HG02852 (cell line): Measurements from ENCODE around the gene TAF11L14.

Experiments
- ATAC-seq: cut with Tn5 transposase; IDR thresholded peaks from one replicate; pipeline ENCODE4 v1.9.1; 2021; ENCODE audit warnings: mild to moderate bottlenecking, moderate library complexity; ENCODE audit not compliant: unreplicated experiment

The TAF11L14 gene

DNA sequence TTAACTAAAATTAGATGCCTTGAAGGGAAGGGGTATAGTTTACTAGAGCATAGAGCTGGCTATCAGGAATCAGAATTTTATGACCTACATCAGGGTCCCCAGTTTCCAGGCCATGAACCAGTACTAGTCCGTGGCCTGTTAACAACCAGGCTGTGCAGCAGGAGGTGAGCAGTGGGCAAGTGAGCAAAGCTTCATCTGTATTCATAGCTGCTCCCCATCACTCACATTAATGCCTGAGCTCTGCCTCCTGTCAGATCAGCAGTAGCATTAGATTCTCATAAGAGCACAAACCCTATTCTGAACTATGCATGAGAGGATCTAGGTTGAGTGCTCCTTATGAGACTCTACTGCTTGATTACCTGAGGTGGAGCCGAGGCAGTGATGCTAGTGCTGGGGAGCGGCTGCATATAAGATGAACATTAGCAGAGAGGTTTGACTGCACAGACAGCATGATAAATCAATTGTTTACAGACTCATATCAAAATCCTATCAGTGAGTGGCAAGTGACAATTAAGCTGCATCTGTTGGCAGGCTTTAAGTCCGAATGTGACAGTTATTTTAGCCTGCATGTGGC lies 44.6 kb downstream of the TAF11L14 start:
- ATAC-seq: no peak

DNA sequence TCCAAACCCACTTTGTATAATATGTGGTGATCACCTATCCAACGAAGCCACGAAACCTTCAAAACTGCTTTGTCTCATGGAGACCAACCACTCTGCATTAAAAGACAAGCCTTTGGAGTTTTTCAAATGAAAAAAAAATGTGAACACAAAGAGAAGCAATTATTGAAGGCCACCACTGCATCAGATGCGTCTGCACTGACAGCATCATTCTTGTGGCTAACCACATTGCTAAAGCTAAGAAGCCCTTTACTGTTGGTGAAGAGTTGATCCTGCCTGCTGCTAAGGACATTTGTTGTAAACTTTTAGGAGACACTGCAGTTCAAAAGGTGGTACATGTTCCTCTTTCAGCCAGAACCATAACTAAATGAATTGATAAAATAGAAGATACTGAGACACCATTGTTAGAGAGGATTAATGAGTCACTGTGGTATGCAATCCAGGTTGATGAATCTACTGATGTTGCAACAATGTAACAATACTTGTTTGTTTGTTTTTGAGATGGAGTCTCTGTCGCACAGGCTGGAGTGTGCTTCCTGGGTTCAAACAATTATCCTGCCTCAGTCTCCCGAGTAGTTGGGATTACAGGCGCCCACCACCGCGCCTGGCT lies 45.4 kb downstream of the TAF11L14 start:
- no peak for ATAC-seq

DNA sequence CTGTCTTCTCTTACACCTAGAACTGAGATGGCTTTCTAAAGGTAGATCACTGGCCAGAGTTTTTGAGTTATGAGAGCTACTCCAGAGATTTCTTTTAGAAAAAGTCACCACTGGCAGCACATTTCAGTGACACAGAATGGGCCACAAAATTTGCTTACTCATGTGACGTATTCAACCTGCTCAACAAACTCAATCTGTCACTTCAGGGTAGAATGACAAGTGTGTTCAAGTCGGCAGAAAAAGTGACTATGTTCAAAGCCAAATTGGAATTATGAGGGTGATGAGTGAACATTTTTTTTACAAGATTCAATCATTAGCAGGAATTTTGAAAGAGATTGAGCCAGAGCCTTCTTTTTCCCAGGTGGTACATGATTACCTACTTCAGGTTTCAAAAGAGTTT lies 46.5 kb downstream of the TAF11L14 start:
- ATAC-seq: no peak
